GM21786 (cell line): ENCODE measurements around the gene KNDC1.

Experiments
- ATAC-seq: cut with Tn5 transposase; IDR thresholded peaks from one replicate; pipeline ENCODE4 v1.9.1; 2021; ENCODE audit not compliant: unreplicated experiment

The KNDC1 gene

DNA sequence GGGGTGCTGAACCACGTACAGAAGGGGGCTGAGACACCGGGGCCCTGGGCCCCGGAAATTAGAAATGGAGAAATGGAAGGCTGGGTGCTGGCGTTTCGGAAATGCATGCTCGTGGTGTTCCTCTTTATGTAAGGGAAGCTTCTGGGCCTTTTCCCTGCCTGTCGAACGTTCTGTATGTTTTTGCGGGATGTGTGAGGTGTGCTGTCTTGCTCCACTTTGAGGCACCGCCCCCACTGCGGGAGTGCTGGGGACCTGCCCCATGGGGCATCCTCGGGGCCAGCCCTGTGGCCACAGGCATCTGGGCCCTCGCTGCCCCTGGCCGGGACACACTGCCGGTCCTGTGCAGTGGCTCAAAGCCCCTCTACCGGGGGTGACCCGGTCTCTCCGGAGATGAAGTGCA is 75.9 kb downstream of the KNDC1 start:
- ATAC-seq, result no peak

DNA sequence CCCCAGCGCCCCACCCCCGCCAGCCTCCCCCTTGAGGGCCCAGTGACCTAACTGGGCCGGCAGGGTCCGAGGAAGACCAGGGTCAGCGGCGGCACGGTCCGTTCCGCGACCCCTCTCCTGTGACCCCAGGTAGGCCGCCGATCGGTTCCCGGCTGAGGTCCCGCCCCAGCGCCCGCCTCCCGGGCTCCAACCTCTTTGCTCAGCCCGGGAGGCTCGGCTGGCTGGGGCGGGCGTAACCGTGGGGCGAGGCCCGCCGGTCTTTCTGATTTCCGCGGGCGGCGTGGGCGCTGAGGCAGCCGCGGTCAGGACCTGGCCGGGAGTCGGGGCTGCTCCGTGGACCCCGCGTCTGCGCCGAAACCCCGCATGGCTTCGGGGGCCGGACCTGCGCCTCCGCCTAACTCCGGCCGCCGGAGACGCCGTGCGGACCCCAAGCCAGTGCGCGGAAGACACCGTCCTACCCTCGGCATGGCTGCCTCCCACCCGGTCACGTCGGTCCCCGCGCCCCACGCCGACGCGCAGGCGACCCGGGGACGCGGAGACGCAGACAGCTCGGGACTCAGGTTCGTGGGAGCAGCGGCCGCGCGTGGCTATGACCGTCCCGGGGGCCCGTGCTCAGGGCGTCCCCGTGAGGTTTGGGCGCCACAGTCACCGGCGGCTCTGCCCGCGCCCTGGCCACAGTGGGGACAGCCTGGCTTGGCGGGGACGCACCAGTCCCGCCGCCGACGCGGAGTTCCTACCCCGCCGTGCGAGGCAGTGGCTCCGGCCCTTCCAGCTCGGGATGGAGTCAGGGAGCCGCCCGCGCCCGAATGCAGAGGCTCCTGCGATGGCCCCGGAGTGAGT is 76.6 kb downstream of the KNDC1 start:
- ATAC-seq, result no peak

DNA sequence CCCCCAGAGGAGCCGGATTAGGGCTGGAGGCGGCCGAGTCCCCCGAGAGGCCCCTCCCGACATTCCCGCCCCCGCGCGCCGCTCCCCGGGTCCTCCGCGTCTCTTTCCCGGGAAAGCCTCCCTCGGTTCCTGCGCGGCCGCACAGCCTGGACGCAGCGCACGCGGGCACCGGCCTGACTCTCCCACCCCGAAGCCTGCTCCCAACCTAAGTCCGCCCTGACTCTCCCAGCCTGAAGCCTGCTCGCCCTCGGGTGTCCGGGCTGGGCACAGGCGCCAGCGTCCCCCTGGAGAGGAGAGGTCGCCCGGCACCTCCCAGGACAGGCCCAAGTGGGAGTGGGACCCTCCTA is 77.2 kb downstream of the KNDC1 start:
- no peak for ATAC-seq

DNA sequence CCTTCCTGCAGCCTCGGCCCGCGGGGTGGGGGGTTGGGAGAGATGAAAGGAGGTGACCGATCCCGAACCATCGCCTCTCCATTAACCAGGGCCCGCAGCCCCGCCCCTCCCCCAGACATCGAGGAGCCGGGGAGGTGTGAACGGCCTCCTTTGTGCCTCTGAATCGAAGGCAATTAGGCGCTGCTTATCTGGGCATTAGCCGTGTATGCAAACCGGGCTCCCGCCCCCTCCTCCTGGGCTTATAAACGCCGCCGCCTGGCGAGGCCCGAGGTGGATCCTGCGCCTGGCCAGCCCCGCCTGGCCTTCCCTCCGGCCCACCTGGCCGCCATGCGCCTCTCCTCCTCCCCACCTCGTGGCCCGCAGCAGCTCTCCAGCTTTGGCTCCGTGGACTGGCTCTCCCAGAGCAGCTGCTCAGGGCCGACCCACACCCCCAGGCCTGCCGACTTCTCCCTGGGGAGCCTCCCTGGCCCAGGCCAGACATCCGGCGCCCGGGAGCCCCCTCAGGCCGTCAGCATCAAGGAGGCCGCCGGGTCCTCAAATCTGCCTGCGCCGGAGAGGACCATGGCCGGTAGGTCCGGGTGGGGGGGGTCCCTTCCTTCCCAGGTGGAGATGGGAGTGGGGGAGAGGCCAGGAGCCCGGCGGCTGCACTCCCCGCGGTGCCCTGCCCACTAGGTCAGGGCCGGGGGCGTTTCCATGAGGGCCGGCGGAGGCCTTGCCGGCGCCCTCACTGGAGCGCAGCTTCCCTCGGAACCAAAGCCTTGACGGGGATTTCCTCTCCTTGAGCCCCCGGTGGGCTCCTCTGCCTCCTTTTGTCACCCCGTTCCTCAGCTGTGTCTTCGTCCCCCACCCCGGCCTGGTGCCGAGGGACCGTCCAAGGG is 77.8 kb downstream of the KNDC1 start, which contains the start of gene VENTX:
VENTX (plus strand) TSS at position 268 of the 878 bp plus-strand sequence; CDS start at position 328, 60 bp downstream.
- ATAC-seq, result no peak

DNA sequence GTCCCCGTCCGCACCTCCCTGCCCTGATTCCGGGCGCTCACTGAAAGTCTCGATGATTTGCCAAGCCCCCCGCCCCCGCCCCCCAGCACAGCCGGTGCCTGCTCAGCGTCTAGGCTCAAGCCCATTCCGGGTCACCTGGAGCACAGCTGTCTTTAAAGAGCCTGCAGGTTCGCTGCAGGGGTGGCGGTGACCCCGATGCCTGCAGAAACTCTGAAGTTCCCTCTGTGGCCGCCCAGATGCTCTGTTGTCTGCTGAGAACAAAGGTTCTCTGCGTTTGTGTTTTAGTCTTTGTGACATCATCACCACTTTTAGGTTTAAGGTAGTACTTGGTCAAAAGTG is 78.4 kb downstream of the KNDC1 start:
- no peak for ATAC-seq

DNA sequence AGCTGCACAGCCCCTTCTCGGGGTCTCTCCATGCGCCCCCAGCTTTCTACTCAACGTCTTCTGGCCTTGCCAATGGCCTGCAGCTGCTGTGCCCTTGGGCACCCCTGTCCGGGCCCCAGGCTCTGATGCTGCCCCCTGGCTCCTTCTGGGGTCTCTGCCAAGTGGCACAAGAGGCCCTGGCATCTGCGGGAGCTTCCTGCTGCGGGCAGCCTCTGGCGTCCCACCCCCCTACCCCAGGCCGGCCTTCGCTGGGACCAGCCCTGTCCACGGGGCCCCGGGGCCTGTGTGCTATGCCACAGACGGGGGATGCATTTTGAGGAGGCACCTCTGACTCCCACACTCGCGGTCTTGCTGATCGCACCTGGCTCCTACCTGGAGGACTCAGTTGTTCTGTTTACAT is 80.0 kb downstream of the KNDC1 start:
- ATAC-seq, result no peak

DNA sequence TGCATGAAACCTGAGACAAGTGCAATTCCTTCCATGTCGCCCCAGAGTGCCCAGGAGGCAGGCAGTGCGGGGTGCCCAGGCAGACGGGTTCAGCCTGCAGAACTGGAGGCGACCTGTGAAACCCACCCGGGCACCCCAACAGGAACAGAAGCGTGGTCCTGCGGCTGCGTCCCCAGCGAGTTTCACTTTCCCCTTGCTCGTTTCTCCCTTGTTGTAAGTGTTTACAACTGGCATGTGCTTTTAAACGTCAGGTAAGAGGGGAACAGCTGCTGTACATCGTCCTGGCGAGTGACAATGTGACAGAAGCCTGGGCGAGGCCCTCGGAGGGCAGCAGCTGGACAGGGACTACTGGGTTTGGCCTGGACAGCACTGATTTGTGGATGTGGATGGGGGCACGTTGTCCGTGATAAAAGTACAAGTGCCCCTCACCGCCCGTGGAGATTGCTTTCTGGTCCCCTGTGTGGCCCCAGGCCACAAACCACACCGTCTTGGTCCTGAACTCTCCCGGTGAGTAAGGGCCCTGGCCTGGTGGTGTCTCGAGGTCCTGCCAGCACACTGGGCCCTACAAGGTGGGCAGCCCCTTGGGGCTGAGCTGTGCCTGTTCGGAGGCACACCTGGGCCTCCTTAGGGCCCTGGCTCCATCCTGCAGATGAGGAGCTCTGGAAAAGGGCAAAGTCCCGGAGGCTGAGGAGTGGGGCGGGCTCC is 81.6 kb downstream of the KNDC1 start:
- no peak for ATAC-seq

DNA sequence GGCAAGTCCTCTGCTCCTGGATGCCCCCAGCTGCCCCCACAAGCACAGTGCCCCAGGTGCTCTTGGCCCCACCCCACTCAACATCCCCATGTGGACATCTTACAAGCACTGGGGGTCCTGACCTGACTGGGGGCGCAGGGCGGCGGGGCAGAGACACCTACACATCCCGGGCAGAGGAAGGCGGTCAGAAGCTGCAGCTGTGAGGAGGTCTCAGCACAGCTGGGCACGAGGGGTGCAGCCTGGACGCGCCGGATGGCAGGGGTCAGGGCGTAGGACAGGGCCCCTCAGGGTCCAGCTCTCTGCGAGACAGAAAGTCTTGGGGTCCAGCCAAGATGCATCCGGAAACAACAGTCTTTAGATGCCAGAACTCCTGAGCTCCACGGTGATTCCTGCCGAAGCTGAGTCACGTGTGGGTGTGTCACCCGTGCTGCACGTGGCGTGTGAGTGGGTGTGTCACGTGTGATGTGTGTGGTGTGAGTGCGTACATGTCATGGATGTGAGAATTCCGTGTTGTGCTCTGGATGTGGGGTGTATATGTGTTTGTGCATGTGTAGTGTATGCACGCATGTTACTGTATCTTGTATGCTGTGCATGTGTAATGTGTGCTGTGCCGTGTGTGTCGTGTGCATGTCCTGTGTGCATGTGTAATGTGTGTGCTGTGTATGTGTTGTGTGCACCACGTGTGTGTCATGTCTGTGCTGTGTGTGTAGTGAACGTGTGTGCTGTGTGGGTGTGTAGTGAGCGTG is 82.8 kb downstream of the KNDC1 start:
- ATAC-seq, result no peak

DNA sequence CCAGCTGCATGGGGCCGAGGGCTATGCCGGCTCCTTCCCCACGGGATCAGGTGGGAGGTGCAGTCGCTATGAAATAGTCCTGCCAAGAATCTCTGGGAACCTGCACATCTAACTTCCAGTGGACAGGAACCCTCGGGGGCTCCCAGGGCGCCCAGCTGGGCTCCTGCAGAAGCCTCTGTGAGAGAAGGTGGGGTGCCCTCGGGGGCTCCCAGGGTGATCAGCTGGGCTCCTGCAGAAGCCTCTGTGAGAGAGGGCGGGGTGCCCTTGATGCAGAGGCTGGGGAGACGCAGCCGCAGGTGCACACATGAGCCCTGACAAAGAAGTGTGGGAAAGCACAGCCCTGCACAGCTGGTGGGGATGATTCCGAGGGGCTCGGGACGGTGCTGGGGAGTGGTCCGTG is 83.6 kb downstream of the KNDC1 start:
- ATAC-seq, result no peak

DNA sequence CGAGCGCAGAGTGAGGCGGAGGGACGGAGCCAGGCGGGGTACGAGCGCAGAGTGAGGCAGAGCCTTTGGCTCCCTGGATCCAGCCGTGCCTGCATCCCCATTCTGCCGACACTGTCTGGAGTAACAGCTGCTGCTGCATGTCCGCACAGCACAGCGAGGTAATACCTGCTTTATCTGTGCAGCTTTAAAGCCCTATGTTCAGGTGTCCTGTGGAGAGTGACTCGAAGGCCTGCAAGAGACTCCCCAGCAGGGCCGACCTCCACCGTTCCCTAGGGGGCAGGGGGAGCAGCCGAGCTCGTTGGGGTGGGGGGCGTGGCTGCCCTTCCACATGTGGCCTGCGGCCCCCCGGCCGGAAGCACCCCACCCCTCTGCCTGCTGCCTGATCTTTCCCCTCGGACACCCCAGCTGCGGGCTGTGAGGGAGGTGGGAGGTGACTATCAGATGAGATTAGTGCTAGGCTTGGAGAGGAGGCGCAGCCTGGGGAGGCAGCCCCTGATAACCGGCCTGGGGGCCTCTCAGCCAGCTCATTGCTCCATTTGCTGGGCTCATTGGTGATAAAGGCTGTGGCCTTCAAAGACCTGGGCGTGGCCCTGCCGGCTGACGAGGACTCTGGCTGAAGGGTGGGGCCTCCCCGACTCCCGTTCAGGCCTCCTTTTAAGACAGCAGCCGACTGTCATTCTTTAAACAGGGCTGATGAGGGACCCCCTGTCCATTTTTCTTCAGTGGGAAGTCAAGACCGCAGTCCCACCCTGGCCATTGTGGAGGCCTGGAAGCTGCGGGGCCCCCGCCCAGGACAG is 85.6 kb downstream of the KNDC1 start:
- ATAC-seq, result no peak

DNA sequence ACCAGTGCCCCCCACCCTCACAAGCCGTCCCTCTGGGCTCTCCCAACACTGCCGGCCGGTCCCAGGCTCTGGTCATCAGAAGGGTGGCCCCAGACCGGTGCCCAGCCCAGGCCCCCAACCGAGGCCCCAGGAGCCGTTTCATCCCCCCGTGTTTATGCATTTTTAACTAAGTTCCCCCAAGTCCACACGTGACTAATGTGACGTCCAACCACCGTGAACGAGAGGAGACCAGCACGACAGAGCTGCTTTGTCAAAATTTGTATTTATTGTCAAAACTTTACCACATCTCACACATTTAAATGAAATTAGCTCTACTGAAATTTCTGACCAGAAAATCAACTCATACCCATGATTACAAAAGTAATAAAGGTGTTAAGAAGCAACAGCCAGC is 86.2 kb downstream of the KNDC1 start:
- ATAC-seq, result no peak

DNA sequence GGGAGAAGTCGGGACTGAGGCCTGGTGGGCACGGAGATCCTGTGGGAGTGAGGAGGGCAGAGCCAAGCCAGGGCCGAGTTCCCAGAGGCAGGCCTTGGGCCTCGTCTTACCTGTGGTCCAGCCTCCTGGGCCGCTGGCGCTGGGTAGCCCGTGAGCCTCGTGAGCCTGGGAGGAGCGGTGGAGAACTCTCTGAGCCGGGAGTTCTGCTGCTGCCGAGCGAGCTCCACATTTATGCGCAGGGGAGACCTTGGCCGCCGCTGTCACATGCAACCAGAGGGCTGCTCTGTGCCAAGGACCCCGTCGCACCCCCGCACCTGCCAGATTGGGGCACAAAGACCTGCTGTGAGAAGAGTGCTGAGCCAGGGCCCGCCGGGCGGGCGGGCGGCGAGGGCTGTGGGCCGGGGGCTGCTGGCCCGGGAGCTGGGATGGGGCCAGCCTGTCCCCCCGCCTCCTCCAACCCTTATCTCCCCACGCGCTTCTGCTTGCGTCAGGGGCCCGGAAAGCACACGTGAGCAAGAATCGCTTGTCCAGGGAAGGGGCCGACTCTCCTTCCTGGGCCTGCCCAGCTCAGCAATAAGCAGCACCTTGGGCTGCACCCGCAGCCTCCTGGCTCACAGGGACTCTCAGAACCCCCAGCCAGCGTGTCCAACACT is 87.8 kb downstream of the KNDC1 start:
- no peak for ATAC-seq

DNA sequence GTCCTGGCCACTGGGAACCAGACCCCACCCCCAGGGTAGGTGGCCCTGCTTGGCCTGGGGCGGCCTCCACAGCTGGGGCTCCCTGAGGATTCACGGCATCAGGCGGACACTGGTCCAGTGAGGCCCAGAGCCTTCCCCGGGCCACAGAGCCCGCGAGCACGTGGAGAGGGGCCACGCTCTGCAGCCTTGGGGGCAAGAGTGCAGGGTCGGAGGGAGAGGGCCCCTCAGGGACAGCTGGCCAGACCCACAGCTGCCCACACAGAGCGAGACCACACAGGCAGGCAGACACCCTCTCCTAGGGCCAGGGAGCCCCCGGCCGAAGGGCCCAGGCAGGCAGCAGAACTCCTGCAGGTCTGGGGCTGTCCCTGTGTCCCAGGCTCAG is 88.3 kb downstream of the KNDC1 start:
- no peak for ATAC-seq

DNA sequence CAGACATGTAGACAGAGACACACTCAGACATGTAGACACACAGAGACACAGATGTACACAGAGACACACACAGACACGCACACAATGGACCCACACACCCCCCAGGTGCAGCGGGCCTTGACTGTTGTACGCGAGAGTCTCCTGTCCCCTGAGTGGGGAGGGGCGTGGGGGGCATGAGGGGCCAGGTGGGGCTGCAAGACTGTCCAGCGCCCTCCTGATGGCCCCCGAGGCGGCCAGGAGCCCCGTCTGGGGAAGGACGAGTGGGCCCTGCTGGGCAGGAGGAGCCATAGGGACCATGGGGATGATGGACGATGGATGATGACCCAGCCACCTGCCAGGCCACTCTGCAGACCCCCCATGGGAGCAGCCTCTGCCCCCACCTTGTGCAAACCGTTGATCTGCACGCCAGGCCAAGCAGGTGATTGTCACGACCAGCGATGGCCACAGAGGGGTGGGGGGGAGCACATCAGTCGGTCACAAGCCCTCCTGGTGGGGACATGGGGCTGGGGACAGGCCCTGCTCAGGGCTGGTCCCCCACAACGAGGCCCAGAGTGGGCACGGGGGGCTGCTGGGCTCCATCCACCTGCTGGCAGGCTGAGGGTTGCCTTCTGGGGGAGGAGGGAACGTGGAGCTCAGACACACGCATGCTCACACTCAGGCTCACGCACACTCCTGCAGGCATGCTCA is 89.2 kb downstream of the KNDC1 start:
- no peak for ATAC-seq

DNA sequence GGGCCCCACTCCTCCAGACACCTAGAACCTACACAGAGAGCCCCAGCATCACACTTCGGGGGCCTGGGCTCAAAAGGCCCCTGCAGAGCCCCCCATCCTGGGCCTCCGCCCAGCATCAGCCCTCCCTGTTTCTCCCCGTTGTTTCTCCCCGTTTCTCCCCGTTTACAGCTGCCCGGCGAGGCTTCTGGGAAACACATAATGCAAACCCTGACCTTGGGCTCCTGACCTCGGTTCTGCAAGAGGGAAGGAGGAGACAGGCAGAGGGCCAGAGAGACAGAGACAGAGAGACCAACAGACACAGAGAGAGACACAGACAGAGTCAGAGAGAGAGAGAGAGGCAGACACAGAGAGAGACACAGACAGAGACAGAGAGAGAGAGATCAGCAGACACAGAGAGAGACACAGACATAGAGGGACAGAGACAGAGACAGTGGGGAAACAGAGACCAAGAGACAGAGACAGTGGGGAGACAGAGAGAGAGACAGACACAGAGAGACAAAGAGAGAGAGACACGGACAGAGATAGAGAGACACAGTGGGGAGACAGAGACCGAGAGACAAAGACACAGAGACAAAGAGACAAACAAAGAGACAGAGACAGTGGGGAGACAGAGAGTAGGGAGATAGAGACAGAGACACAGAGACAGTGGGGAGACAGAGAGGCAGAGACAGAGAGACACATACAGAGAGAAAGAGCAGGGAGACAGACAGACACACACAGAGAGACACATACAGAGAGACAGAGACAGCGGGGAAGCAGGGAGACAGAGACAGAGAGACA is 90.1 kb downstream of the KNDC1 start:
- no peak for ATAC-seq

DNA sequence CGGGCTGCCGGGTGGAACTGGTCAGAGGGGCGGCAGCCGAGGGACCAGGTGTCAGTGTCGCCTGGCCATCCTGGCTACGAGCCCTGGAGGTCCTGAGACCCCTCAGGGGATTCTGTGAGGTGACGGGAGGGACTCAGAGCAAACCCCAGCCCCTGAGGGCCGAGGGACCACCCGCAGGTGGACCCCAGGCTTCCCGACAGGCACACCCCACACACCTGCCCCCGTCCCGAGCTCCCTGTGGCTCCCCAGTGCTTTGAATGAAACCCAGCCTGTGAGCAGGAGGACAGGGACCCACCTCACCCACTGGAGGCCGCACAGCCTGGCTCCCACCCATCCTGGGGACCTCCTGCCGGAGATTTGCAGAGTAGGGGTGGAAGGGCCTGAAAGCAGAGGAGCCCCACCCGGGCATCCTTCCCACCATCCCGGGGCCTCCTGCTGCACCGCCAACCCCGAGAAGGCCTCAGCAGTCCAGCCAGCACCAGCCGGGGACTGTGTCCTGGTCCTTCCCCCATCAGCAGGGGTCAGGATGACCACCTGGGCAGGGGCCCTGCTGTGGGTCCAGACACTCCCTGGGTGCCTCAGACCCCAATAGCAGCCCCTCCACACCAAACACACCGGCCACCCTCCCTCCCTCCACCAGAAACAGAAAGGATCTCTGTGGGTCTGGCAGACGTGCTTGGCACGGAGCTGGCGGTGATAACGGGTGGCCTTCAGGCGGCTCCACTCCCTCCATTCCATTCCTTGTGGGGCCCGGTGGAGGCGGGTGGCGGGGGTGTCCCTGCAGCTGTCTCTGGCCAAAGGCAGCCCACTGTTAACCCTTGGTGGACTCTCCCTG is 91.6 kb downstream of the KNDC1 start:
- no peak for ATAC-seq

DNA sequence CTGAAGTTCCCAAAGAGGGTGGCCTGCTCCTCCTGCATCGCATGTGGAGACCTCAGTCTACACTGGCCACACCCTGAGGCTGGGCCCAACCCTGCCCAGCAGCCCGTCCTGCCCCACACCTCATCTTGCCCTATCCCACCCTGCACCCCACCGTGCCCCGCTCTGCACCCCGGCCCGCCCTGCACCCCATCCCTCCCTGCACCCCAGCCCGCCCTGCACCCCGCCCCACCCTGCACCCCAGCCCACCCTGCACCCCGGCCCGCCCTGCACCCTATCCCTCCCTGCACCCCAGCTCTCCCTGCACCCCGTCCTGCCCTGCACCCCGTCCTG is 92.2 kb downstream of the KNDC1 start:
- no peak for ATAC-seq
